Measurements from ENCODE around the gene MAP3K13. TPM values are rescaled to one million over a fixed set of nuclear protein-coding genes. Genes with fewer than 3 reads are reported as not detected.

Gene MAP3K13
- total and polyA plus RNA-seq, 12 donors, result 30.1 to 66.0 (median 46.4) TPM

- intact Hi-C loops (cut with DNase I), result loop anchor here in 1 of 2 donors (10.0 kb wide), 1 partner anchor 52 kb away; the partner anchor contains the start of gene LIPH
- Histone ChIP-seq H3K27ac (peak overlapping the region in 1 of 5 donors; percentile 67), H3K27me3 (no peaks in the 10 kb centered on the region), H3K36me3 (replicated peaks in 1 of 2) (no peaks in the 10 kb centered on the region), H3K4me1 (replicated peaks in 1 of 2) (peaks cover 10 to 13% of the 10 kb centered on the region in 2 donors), H3K9me3 (replicated peaks in 1 of 3) (no peaks in the 10 kb centered on the region), H3K4me3 (no peak overlapping the region)
- 30 to 44% (median 37%) methylated on average over 2 to 3 of the region's 3 CpGs for WGBS, 4 donors
- TF ChIP-seq CTCF (IDR thresholded peaks at IDR 0.05) (no peak), POLR2A (IDR thresholded peaks at IDR 0.05) (no peak)
- peak in 6 of 7 donors; percentile 52 to 80 (median 74) for DNase-seq
Observed at GRCh38 chr3:185502987-185503386, 140.1 kb downstream of the MAP3K13 start.

- intact Hi-C loops (cut with DNase I), result loop anchor here in 1 of 2 donors (10.0 kb wide), 1 partner anchor 51 kb away; the partner anchor contains the start of gene LIPH
- H3K9me3 ChIP-seq (replicated peaks in 1 of 3), result no peaks in the 10 kb centered on the region
- H3K4me3 ChIP-seq, result no peak overlapping the region
- H3K27ac ChIP-seq, result peak overlapping the region in 1 of 5 donors; percentile 67
- H3K27me3 ChIP-seq, result no peaks in the 10 kb centered on the region
- 47 to 67% (median 55%) methylated on average over 1 of the region's 1 CpG for WGBS, 4 donors
- no peak for DNase-seq
- no peaks in the 10 kb centered on the region for H3K36me3 ChIP-seq (replicated peaks in 1 of 2)
- TF ChIP-seq CTCF (IDR thresholded peaks at IDR 0.05) (no peak), POLR2A (IDR thresholded peaks at IDR 0.05) (no peak)
- H3K4me1 ChIP-seq (replicated peaks in 1 of 2), result peaks cover 8 to 13% of the 10 kb centered on the region in 2 donors
Observed at GRCh38 chr3:185503521-185503920, 140.6 kb downstream of the MAP3K13 start.

- no peak overlapping the region for H3K4me3 ChIP-seq
- DNase-seq, result no peak
- no peak overlapping the region for H3K27ac ChIP-seq
- intact Hi-C loops (cut with DNase I), result loop anchor here in 1 of 2 donors (10.0 kb wide), 1 partner anchor 50 kb away; the partner anchor contains the start of gene LIPH
- TF ChIP-seq POLR2A (IDR thresholded peaks at IDR 0.05) (no peak), CTCF (IDR thresholded peaks at IDR 0.05) (no peak)
- H3K36me3 ChIP-seq (replicated peaks in 1 of 2), result no peaks in the 10 kb centered on the region
- H3K27me3 ChIP-seq, result no peaks in the 10 kb centered on the region
- H3K4me1 ChIP-seq (replicated peaks in 1 of 2), result peaks cover 8% of the 10 kb centered on the region in 2 donors
- no peaks in the 10 kb centered on the region for H3K9me3 ChIP-seq (replicated peaks in 1 of 3)
- 71 to 75% (median 73%) methylated on average over 3 of the region's 3 CpGs for WGBS, 4 donors
Observed at GRCh38 chr3:185504636-185505035, 141.7 kb downstream of the MAP3K13 start.

- WGBS, 4 donors, result 79 to 87% (median 80%) methylated on average over 6 of the region's 6 CpGs
- Histone ChIP-seq H3K9me3 (replicated peaks in 1 of 3) (no peaks in the 10 kb centered on the region), H3K27ac (no peak overlapping the region), H3K4me1 (replicated peaks in 1 of 2) (peaks cover 5 to 6% of the 10 kb centered on the region in 2 donors), H3K36me3 (replicated peaks in 1 of 2) (no peaks in the 10 kb centered on the region), H3K27me3 (no peaks in the 10 kb centered on the region), H3K4me3 (no peak overlapping the region)
- no peak for TF ChIP-seq CTCF (IDR thresholded peaks at IDR 0.05)
- TF ChIP-seq POLR2A (IDR thresholded peaks at IDR 0.05), result no peak
- intact Hi-C loops (cut with DNase I), result loop anchor here in 1 of 2 donors (10.0 kb wide), 1 partner anchor 47 kb away; the partner anchor contains the start of gene LIPH
- DNase-seq, result no peak
Observed at GRCh38 chr3:185507883-185508282, 144.9 kb downstream of the MAP3K13 start.

All from adrenal gland (tissue), 12 donors.